Astrocyte of the cerebellum (primary cell): ENCODE results near the gene PDE4D.
"Not testable (repeated sequence)": the region's sequence is repeated elsewhere in the genome, so short reads cannot be mapped to it uniquely, and the experiment has no call there.

Experiments
- DNase-seq: peaks from one replicate; pipeline ENCODE4 v3.0.0-alpha.2; 2011; ENCODE audit warnings: low read depth
- H3K4me3 ChIP-seq: 2 replicates; pipeline ENCODE4 v1.5.1; 2011; ENCODE audit warnings: mild to moderate bottlenecking, low read depth, low read length, moderate library complexity
- in situ Hi-C: cut with HindIII; loops from 2 replicates; pipeline ENCODE4 v1.10.0; 2017; ENCODE audit warnings: low sequenced_read_pairs
- TF ChIP-seq, protein P1 (sequence below): IDR thresholded peaks from 2 replicates; pipeline ENCODE4 v1.5.1; 2012; ENCODE audit warnings: low read length, low read depth, moderate library complexity, mild to moderate bottlenecking; ENCODE audit errors: missing control alignments

PDE4D gene

DNA sequence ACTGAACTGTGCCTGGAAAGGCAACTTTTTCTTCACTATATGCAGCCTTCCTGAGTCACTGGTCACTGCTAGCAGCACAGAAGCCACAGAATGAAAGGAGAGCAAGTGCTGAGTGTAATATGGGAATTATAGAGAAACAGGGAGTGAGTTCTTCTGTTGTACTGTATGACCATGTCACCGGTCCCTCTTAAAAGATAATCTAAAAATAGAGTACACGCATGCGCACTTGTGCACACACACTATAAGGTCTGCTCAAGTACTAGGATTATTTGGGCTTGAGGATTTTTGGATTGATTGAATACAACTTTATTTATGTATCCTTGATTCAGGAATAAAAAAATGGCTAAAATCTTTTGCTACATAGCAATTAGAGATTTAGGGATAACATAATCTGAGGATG, 571.9 kb downstream of the PDE4D start:
- H3K4me3 ChIP-seq, result no peak overlapping the region
- TF ChIP-seq, protein P1, sequence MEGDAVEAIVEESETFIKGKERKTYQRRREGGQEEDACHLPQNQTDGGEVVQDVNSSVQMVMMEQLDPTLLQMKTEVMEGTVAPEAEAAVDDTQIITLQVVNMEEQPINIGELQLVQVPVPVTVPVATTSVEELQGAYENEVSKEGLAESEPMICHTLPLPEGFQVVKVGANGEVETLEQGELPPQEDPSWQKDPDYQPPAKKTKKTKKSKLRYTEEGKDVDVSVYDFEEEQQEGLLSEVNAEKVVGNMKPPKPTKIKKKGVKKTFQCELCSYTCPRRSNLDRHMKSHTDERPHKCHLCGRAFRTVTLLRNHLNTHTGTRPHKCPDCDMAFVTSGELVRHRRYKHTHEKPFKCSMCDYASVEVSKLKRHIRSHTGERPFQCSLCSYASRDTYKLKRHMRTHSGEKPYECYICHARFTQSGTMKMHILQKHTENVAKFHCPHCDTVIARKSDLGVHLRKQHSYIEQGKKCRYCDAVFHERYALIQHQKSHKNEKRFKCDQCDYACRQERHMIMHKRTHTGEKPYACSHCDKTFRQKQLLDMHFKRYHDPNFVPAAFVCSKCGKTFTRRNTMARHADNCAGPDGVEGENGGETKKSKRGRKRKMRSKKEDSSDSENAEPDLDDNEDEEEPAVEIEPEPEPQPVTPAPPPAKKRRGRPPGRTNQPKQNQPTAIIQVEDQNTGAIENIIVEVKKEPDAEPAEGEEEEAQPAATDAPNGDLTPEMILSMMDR, result no peak
- no peak for DNase-seq
- in situ Hi-C loops, result no loop called here

DNA sequence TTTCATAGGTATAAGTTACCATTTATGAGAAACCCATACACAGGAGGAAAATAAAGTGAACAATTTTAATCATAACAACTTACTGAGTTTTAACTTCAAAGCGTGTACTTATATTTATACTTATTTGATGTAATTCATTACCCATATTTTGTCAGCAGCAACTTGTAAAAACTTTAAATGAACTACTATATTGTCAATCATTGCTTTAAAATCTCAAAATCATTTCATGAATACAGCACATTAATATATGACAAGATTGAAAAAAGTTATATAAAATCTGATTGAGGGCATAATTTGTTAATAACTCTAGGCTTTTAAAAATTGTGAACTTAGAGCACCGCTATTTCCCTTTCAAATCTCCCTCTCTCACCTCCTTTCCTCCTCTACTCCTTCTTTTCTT, 573.1 kb downstream of the PDE4D start:
- in situ Hi-C loops, result no loop called here
- DNase-seq, result no peak
- no peak overlapping the region for H3K4me3 ChIP-seq
- TF ChIP-seq, protein P1, result no peak

DNA sequence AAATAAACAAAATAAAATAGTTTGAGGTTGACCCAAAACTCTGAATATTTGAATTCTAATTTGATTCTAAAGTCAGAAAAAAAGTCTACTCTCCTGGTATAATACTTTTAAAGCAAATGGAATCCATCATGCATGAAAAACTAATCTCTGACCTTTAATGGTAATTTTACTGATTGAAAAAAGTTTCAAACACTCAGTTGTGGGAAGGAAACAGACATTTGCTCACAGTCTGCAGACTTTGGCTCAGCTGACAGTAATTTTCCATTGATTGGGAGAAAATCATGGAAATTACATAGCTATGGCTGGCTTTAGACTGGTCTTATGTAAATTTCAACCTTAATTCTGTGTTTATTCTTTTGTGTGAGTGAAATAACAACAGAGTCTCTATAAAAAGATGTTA, 574.3 kb downstream of the PDE4D start:
- H3K4me3 ChIP-seq, result no peak overlapping the region
- DNase-seq, result no peak
- in situ Hi-C loops, result no loop called here
- TF ChIP-seq, protein P1, result no peak

GRCh38 chr5:59317774-59318205, 575.7 kb downstream of the PDE4D start:
- TF ChIP-seq, protein P1, result no peak
- no peak overlapping the region for H3K4me3 ChIP-seq
- DNase-seq, result no peak
- in situ Hi-C loops, result no loop called here

GRCh38 chr5:59317023-59317773, 576.3 kb downstream of the PDE4D start:
- H3K4me3 ChIP-seq, result no peak overlapping the region
- TF ChIP-seq, protein P1, result no peak
- in situ Hi-C loops, result no loop called here
- peak; percentile 34 for DNase-seq

DNA sequence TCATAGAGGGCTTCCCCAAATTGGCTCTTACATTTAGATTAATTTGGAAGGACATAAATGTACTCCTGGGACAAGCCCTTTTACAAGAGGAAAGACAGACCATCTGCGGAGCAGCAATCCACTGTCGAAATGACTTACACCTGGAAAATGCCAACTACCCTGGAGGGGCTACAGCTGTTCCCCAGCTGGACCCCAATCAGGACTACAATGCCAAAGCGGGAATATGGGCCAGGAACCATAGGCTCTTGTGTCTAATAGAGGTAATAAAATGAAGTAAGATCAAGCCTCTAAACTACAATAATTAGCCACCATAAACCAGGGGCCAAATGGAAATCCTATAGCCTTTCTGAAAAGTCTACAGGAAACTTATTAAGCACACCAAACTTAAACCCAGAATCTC, 581.3 kb downstream of the PDE4D start:
- in situ Hi-C loops, result no loop called here
- DNase-seq, result no peak
- TF ChIP-seq, protein P1, result no peak
- H3K4me3 ChIP-seq, result no peak overlapping the region

DNA sequence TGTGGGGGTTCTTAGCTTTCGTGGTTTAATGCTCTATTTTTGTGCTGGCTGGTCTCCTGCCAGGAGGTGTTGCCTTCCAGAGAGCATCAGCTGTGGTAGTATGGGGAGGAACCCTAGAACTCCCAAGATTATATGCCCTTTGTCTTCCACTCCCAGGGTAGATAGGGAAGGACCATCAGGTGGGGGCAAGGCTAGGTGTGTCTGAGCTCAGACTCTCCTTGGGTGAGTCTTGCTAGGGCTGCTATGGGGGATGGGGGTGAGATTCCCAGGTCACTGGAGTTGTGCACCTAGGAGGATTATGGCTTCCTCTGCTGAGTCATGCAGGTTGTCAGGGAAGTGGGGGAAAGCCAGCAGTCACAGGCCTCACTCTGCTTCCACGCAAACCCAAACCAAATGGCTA, 584.8 kb downstream of the PDE4D start:
- DNase-seq, H3K4me3 ChIP-seq, in situ Hi-C loops: not testable (repeated sequence)

- DNase-seq, in situ Hi-C loops, H3K4me3 ChIP-seq: not testable (repeated sequence)
These were observed 590.2 kb downstream of the PDE4D start for GRCh38 chr5:59303289-59303716.

- DNase-seq, H3K4me3 ChIP-seq, in situ Hi-C loops: not testable (repeated sequence)
These were observed 591.0 kb downstream of the PDE4D start for GRCh38 chr5:59302509-59302908.
